Activated T-cell treated with anti-CD3 and anti-CD28 coated beads, Interleukin-2, amount 50 U/mL, for 4 hours (primary cell): ENCODE results near the gene UMPS. TPM values are rescaled to one million over a fixed set of nuclear protein-coding genes. Genes with fewer than 3 reads are reported as not detected.
A peak's percentile ranks its signal among the peaks of the same experiment; 100 is the strongest.

Experiments
- ATAC-seq, 2 donors: fragments of 200-7000 bp; cut with Tn5 transposase; one replicate each; pipeline ENCODE4 v1.10.0; 2021
- DNase-seq: peaks from one replicate; pipeline ENCODE4 v3.0.0-alpha.2; 2020
- H3K27me3 Mint-ChIP-seq: one replicate; pipeline ENCODE4 v1.8.0; 2021; ENCODE audit warnings: low read depth, mixed read lengths
- H3K36me3 Mint-ChIP-seq: one replicate; pipeline ENCODE4 v1.8.0; 2022; ENCODE audit warnings: mixed read lengths; ENCODE audit not compliant: insufficient read depth
- H3K4me1 Mint-ChIP-seq: one replicate; pipeline ENCODE4 v1.8.0; 2021; ENCODE audit warnings: low read depth, mixed read lengths
- H3K4me3 Mint-ChIP-seq: one replicate; pipeline ENCODE4 v1.8.0; 2021; ENCODE audit warnings: mild to moderate bottlenecking, moderate library complexity, mixed read lengths
- H3K9me3 Mint-ChIP-seq: one replicate; pipeline ENCODE4 v1.8.0; 2021; ENCODE audit warnings: mixed read lengths
- total RNA-seq, 3 donors: library from RNA; stranded (reverse); gene quantifications; one replicate each; pipeline ENCODE4 v1.2.1, GENCODE V29; 2021

UMPS gene
- total RNA-seq, result 10 to 100 TPM; 72.7 to 83.9 (median 75.5) TPM

DNA sequence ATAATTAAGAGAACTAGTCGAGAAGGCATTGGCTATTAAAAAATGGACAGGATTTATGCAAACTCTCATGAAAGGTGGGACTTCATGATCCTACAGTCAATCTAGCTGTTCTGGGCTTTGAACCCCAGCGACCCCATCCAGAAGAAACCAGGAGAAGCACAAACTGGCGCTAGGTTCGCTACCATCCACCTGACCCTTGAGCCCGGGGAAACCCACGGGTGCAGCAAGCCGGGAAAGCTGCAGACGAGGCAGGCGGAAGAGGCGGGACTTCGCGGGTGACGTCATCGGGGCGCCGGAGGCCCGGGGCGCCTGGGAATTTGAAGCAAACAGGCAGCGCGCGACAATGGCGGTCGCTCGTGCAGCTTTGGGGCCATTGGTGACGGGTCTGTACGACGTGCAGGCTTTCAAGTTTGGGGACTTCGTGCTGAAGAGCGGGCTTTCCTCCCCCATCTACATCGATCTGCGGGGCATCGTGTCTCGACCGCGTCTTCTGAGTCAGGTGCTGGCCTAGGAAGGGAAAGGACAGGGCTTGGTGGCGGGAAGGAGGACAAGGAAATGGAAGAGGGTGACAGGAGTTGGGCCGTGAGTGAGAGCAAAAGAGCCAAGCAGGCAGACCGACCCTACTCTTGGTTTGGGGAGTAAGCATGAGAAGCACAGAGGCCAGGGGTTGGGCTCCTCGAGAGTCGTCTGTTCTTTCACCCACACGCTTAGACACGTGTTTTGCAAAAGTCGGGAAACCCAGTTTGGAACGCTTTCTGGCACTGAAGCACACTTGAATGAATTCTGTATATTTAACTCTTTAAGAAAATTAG, at the start of gene UMPS:
TSS of gene UMPS (plus strand) at position 324 of the 812 bp plus-strand sequence. CDS start at position 344, 20 bp downstream.
- peak within 1 kb of the TSS; percentile 100 for H3K4me3 Mint-ChIP-seq
- H3K4me1 Mint-ChIP-seq, result peaks cover 30% of the 10 kb centered on the region
- ATAC-seq (peak; percentile 98), DNase-seq (peak; percentile 92)
- no peaks in the 10 kb centered on the region for H3K9me3 Mint-ChIP-seq
- peaks cover 7% of the 10 kb centered on the region for H3K36me3 Mint-ChIP-seq
- peaks cover 15% of the 10 kb centered on the region for H3K27me3 Mint-ChIP-seq

DNA sequence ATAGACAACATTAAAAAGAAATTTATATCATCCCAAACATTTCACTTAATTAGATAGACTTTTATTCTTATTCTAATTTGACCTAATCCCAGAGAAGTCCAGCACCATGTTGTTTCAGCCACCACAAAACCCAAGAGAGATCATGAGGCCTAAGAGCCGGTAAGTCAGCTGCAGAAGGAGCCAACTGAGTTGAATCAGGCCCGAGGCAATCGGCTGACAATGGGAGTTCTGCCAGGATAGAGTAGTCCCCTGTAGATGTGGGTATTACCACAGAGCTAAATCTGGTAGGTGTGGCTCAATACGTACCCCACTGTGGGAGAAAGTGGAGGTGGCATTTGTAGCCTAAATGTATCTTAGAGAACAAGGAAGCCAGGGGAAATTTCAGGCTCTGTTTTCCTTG, 49.7 kb upstream of the UMPS start:
- peaks cover 3% of the 10 kb centered on the region for H3K36me3 Mint-ChIP-seq
- peaks cover 3% of the 10 kb centered on the region for H3K27me3 Mint-ChIP-seq
- H3K9me3 Mint-ChIP-seq, result no peaks in the 10 kb centered on the region
- ATAC-seq (no peak), DNase-seq (no peak)
- H3K4me3 Mint-ChIP-seq, result no peak overlapping the region
- H3K4me1 Mint-ChIP-seq, result no peaks in the 10 kb centered on the region

DNA sequence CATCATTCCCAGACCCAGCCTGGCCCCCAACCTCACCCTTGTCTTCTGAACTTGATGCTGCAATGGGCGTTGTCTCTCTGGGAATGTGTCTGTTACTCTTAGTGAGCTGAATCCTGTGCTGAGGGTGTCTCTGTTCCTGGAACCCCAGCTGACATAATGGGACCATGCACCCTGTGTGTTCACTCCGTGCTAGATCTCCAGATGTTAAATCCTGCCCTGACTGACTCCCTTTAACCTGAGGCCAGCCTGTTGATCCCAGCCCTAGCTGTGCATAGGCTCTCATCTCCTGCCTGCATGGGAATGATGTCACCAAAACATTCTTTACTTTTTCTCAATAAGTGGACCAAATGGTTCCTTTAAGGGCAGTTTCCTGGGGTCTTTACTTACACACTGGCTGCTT, 48.0 kb upstream of the UMPS start:
- H3K4me3 Mint-ChIP-seq, result no peak overlapping the region
- H3K36me3 Mint-ChIP-seq, result peaks cover 3% of the 10 kb centered on the region
- ATAC-seq, result no peak

DNA sequence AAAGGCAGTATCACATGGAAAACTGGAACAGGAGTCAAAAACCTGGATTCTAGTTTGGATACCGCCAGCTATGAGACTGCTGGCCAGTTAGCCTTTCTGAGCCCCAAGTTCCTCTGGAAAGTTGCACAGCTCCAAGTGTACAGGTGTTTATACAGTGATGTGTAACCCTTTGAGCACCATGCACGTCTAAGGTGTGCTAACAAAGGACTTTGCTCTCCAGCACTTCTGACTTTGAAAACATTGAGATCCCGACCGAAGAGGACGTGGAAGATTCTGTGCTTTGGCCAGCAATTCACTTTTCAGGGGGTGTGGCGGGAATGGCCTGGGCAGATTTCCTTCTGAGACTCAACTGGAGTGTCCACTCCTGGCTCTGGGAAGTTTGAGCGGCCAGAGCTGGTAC, 45.8 kb upstream of the UMPS start:
- ATAC-seq, result no peak
- peaks cover 11% of the 10 kb centered on the region for H3K27me3 Mint-ChIP-seq
- no peak for DNase-seq
- no peak overlapping the region for H3K4me3 Mint-ChIP-seq
- H3K4me1 Mint-ChIP-seq, result peaks cover 1% of the 10 kb centered on the region
- no peaks in the 10 kb centered on the region for H3K9me3 Mint-ChIP-seq
- H3K36me3 Mint-ChIP-seq, result no peaks in the 10 kb centered on the region

More for the DNA sequence above, 48.0 kb upstream of the UMPS start:
- H3K9me3 Mint-ChIP-seq, result no peaks in the 10 kb centered on the region
- DNase-seq, result no peak
- H3K4me1 Mint-ChIP-seq, result no peaks in the 10 kb centered on the region
- peaks cover 6% of the 10 kb centered on the region for H3K27me3 Mint-ChIP-seq

DNA sequence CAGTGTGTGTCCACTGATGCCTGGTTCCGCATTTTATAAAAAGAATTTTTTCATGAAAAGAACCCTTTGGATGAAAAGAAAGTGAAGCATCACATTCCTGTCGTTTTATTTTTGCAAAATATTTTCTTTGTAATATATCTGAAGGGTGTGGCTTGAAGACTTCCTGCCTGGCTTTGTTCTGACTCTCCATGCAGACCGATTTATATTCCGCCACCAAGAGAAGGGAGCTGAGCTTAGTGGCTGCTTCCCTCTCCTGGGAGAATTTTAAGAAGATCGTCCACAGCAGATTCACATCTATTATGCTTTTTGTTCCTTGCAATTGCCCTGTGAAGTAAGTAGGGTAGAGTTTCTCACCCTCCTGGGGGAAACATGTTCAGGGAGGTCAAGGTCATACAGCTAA, 45.2 kb upstream of the UMPS start:
- no peaks in the 10 kb centered on the region for H3K36me3 Mint-ChIP-seq
- H3K9me3 Mint-ChIP-seq, result no peaks in the 10 kb centered on the region
- H3K4me3 Mint-ChIP-seq, result no peak overlapping the region
- DNase-seq (no peak), ATAC-seq (no peak)
- H3K4me1 Mint-ChIP-seq, result peaks cover 1% of the 10 kb centered on the region
- peaks cover 11% of the 10 kb centered on the region for H3K27me3 Mint-ChIP-seq

DNA sequence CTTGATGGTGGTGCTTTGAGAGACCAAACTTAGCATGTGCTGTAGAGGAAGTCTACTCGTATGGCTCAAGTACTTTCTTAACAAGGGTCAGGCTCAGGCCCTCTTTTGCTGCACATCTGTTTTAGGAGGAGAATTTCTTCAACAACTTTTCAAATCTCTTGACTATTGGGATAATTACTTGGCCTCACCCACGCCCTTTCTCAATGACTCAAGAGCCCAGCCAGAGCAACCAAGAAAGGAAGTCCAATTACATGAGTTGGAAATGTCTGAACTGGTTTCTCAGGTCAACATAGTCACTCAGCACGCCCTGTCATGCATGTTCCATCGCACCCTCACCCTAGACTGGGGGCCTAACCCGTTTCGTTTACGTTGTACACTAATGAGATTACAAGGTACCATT, 44.8 kb upstream of the UMPS start:
- DNase-seq, result no peak

DNA sequence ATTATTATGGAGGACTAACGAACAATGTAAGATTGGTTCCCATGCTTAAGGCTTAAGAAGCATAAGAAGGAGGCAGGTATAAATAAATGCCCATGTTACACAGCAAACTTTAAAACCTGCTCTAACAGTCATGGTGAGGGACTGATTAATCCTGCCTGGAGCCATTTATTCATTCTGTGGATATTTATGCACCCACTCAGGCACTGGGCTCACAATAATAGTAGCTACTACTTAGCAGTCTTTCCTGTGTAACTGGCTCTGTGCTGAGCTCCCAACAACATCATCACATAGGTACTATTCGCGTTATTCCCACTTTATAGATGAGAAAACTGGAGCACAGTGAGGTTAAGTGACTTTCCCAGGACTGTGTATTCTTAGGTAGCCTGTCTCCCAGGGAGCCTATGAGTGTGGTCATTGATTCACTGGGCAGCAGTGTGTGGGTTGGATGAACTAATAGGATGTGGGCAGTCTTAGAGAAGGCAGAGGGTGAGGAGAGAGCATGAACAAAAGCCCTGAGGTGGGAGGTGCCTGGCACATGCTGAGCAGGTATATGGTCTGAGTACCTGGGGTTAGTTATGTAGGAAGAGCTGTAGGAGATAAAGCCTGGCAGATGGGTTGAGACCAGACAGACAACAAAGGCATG, 44.1 kb upstream of the UMPS start:
- ATAC-seq, result no peak
- no peaks in the 10 kb centered on the region for H3K9me3 Mint-ChIP-seq
- peaks cover 1% of the 10 kb centered on the region for H3K4me1 Mint-ChIP-seq

More for the DNA sequence above, 44.8 kb upstream of the UMPS start:
- peaks cover 1% of the 10 kb centered on the region for H3K4me1 Mint-ChIP-seq
- H3K9me3 Mint-ChIP-seq, result no peaks in the 10 kb centered on the region
- H3K4me3 Mint-ChIP-seq, result no peak overlapping the region
- H3K27me3 Mint-ChIP-seq, result peaks cover 11% of the 10 kb centered on the region
- no peak for ATAC-seq
- no peaks in the 10 kb centered on the region for H3K36me3 Mint-ChIP-seq

DNA sequence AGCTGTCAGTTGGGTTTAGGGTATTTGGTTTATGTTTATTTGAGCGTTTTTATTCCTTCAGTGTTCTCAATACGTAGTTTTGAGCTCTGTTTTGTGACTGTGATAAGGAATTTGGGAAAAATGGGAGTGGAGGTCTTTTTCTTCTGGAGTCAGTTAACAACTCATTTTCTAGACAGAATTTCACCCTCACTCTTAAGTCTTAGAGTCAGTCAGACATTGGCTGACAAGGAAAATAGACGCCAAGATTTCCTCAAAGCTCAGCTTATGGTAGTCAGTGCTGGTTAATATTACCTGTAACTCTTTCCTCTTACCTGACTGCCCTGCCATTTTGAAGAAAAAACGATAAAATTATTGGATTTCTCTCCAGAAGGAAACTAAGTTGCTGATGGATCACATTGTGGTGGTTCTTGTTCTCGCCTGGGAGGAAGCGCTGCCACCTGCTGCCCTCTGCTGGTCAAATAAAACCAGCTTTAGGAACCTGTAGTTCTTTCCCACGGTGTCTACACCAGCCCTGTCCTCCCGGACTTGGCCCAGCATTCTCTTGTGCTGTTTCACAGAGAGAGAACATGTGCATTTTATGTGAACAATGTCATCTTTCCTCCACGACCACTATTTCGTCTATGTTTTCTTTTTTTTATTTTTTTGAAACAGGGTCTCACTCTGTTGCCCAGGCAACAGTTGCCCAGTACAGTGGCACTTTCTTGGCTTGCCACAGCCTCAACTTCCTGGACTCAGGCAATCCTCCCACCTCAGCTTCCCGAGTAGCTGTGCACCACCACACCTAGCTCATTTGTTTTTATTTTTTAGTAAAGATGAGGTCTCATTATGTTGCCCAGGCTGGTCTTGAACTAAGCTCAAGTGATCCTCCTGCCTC, 41.4 kb upstream of the UMPS start:
- peak; percentile 59 for DNase-seq

More for the DNA sequence above, 44.1 kb upstream of the UMPS start:
- Mint-ChIP-seq H3K36me3 (no peaks in the 10 kb centered on the region), H3K27me3 (peaks cover 11% of the 10 kb centered on the region), H3K4me3 (no peak overlapping the region)
- DNase-seq, result no peak

DNA sequence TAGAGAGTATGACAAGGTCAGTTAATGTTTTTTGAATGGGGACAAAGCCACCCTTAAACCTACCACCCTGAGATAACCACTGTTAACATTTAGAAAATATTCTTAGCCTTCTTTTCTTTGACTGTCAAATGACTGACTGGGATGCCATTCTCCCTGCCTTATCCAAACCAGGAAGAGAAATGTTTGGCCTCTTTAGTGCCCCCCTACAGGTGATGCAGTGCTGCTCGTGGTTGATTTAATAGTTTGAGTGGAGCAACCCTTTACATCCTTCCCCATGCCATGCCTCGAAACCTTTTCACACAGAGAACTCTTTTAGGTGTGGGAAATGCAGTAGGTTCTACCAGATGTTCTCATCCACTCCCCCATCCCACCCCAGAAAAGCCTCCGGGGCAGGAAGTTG, 38.7 kb upstream of the UMPS start:
- DNase-seq (no peak), ATAC-seq (no peak)
- Mint-ChIP-seq H3K9me3 (no peaks in the 10 kb centered on the region), H3K4me3 (no peak overlapping the region), H3K4me1 (peaks cover 1% of the 10 kb centered on the region), H3K27me3 (peaks cover 8% of the 10 kb centered on the region), H3K36me3 (no peaks in the 10 kb centered on the region)

More for the DNA sequence above, 41.4 kb upstream of the UMPS start:
- Mint-ChIP-seq H3K9me3 (no peaks in the 10 kb centered on the region), H3K4me1 (peaks cover 1% of the 10 kb centered on the region), H3K36me3 (no peaks in the 10 kb centered on the region), H3K27me3 (peaks cover 8% of the 10 kb centered on the region), H3K4me3 (no peak overlapping the region)
- ATAC-seq, result peak; percentile 89 to 92

DNA sequence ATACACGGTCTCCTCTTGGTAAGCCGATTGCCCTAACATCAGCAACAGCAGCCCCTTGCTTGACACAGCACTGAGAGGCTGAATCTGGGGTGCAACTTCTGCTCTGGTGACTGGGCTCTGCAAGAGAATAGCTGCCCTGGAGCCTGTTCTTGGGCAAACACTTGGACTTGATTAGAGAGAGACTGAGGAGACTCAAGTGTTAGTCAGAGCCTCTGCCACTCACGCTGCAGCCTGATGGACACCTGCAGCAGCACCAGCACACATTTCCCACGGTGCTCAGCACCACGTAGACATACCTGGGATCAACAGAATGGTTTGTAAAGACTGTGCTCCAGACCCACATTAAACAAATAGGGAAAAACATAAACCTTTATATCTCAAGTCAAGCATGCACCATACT, 35.8 kb upstream of the UMPS start:
- Mint-ChIP-seq H3K4me3 (no peak overlapping the region), H3K9me3 (no peaks in the 10 kb centered on the region), H3K27me3 (peaks cover 6% of the 10 kb centered on the region), H3K4me1 (no peaks in the 10 kb centered on the region), H3K36me3 (peaks cover 2% of the 10 kb centered on the region)
- DNase-seq, result no peak
- no peak for ATAC-seq

DNA sequence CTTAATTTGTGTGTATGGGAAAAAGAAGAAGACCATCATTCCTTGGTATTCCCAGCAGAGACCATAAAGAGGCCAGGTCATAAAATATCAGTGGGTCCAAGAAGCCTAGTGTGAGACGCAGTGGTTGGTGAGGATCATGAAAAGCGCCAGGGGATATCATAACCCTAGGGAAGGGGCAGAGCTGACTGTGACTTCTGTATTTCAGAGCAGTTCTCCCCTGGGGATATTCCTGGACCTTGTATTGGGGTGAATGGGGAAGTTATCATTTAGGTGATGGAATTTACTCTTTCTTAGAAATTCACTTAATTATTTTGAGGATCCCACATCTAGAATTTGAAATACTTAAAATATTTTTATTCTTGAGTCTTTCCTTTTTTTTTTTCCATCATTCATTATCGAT, 34.9 kb upstream of the UMPS start:
- Mint-ChIP-seq H3K9me3 (no peaks in the 10 kb centered on the region), H3K4me3 (no peak overlapping the region), H3K36me3 (peaks cover 2% of the 10 kb centered on the region), H3K27me3 (peaks cover 6% of the 10 kb centered on the region), H3K4me1 (no peaks in the 10 kb centered on the region)
- ATAC-seq (no peak), DNase-seq (no peak)

DNA sequence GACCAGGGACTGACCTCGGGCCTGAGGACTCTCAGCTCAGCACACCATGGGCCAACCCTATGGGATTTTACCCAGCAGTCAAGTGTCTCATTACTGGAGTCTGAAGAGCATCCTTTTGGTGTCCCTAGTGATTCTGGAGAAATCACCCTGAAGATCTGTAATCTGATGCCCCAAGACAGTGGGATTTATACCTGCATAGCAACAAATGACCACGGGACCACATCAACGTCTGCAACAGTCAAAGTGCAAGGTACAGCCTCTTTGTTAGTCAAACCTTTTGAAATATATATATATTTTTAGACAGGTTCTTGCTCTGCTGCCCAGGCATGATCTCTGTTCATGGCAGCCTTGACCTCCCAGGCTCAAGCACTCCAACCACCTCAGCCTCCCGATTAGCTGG, 34.2 kb upstream of the UMPS start:
- H3K4me3 Mint-ChIP-seq, result no peak overlapping the region
- peaks cover 2% of the 10 kb centered on the region for H3K36me3 Mint-ChIP-seq
- no peaks in the 10 kb centered on the region for H3K4me1 Mint-ChIP-seq
- no peak for ATAC-seq
- H3K9me3 Mint-ChIP-seq, result no peaks in the 10 kb centered on the region
- peaks cover 6% of the 10 kb centered on the region for H3K27me3 Mint-ChIP-seq
- DNase-seq, result no peak

DNA sequence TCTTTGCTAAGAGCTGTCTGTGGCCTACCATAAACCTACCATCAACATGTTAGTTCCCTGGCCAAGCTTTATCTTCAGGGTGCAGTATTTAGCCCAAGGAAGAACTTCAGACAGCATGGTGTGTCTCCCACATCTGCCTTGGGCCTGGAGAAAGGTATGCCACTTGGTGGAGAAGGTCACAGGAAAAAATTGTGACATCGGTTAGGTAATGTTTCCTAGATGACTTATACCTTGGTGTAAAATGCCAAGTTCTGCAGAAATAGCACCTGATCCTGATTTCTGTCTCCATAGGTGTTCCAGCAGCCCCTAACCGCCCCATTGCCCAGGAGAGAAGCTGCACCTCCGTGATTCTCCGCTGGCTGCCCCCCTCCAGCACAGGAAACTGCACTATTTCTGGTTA, 33.0 kb upstream of the UMPS start:
- no peak overlapping the region for H3K4me3 Mint-ChIP-seq
- H3K4me1 Mint-ChIP-seq, result no peaks in the 10 kb centered on the region
- H3K9me3 Mint-ChIP-seq, result no peaks in the 10 kb centered on the region
- H3K36me3 Mint-ChIP-seq, result peaks cover 2% of the 10 kb centered on the region
- ATAC-seq, result no peak
- H3K27me3 Mint-ChIP-seq, result peaks cover 6% of the 10 kb centered on the region
- DNase-seq, result no peak

DNA sequence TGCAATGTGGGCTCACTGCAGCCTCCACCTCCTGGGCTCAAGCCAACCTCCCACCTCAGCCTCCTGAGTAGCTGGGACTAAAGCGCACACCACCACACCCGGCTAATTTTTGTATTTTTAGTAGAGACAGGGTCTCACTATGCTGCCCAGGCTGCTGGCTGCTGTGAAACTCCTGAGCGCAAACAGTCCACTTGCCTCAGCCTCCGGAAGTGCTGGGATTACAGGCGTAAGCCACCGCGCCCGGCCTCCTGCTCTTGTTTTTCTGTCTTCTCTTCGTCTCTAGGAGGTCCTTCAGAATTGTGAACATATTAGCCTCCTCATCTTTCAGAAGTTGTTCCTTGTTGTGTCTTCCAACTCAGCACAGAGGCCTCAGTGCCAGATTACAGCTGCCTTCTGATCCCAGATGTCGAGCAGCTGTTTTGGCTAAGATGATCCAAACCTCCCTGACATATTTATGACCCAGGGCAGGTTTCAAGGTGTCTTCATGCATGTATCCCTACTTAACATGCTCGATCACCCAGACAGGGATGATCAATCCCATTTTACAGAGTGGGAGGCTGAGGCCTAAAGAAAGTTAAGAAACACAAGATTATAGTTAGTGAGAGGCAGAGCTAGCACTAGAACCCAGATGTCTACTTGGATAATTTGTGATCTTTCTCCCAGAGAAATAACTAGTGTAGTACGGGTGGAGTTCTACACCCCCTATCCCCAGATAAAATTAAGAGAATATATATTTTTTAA, 32.1 kb upstream of the UMPS start:
- Mint-ChIP-seq H3K27me3 (peaks cover 6% of the 10 kb centered on the region), H3K4me3 (no peak overlapping the region), H3K4me1 (no peaks in the 10 kb centered on the region), H3K9me3 (no peaks in the 10 kb centered on the region), H3K36me3 (peaks cover 2% of the 10 kb centered on the region)
- DNase-seq, result no peak
- ATAC-seq, result no peak
